GM12875 (cell line): ENCODE measurements around the gene ARL14.

Experiments used
- H3K4me3 ChIP-seq: one replicate; pipeline ENCODE4 v1.5.1; 2011; ENCODE audit warnings: low read depth, low read length, control low read depth
- TF ChIP-seq, protein P1 (sequence below): IDR thresholded peaks from 2 replicates; pipeline ENCODE4 v1.5.1; 2011; ENCODE audit warnings: low read depth, mild to moderate bottlenecking, control low read depth, inconsistent platforms, low read length, moderate library complexity, borderline replicate concordance; ENCODE audit not compliant: insufficient read depth

The ARL14 gene

DNA sequence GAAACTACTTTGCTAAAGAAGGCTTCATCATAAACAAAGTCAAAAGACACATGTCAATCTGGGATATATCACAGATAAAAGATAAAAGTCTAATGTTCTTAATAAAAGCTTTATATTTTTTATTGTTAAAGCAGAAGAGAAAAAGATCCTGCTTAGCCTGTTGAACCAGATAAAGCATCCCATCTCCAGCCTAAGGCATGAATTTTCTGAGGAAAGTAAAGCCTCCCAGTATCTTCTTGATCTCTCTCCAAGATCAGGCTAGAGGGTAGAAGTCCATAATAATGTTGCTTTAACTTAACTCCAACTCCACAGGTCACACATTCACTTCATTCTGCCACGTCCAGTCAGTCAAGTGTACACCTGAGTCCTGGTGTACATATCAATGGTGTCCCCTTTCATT is 14.2 kb downstream of the ARL14 start:
- TF ChIP-seq, protein P1, sequence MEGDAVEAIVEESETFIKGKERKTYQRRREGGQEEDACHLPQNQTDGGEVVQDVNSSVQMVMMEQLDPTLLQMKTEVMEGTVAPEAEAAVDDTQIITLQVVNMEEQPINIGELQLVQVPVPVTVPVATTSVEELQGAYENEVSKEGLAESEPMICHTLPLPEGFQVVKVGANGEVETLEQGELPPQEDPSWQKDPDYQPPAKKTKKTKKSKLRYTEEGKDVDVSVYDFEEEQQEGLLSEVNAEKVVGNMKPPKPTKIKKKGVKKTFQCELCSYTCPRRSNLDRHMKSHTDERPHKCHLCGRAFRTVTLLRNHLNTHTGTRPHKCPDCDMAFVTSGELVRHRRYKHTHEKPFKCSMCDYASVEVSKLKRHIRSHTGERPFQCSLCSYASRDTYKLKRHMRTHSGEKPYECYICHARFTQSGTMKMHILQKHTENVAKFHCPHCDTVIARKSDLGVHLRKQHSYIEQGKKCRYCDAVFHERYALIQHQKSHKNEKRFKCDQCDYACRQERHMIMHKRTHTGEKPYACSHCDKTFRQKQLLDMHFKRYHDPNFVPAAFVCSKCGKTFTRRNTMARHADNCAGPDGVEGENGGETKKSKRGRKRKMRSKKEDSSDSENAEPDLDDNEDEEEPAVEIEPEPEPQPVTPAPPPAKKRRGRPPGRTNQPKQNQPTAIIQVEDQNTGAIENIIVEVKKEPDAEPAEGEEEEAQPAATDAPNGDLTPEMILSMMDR = no peak
- no peak overlapping the region for H3K4me3 ChIP-seq

DNA sequence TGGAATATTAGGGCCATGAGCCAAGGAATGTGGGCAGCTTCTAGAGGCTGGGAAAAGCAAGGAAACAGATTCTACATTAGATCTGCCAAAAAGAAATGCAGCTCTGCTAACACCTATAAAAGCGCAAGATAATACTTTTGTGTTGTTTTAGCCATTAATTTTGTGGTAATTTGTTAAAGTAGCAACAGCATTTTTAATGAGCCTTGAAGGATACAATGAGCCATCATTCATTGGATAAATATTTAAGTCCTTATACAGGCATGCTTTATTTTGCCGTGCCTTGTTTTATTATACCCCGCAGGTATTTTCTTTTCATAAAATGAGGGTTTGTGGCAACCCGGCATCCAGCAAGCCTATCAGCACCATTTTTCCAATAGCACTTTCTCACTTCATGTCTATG is 15.0 kb downstream of the ARL14 start:
- H3K4me3 ChIP-seq = no peak overlapping the region
- TF ChIP-seq, protein P1 = no peak

DNA sequence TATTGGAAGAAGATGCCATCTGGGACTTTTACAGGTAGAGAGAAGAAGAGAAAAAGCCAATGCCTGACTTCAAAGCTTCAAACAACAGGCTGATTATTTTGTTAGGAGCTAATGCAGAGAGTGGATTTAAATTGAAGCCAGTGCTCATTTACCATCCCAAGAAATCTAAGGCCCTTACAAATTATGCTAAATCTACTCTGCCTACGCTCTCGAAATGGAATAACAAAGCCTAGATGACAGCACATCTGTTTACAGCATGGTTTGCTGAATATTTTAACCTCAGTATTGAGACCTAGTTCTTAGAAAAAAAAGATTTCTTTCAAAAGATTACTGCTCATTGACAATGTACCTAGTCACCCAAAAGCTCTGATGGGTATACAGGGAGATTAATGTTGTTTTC is 16.2 kb downstream of the ARL14 start:
- TF ChIP-seq, protein P1 = no peak
- H3K4me3 ChIP-seq = no peak overlapping the region

DNA sequence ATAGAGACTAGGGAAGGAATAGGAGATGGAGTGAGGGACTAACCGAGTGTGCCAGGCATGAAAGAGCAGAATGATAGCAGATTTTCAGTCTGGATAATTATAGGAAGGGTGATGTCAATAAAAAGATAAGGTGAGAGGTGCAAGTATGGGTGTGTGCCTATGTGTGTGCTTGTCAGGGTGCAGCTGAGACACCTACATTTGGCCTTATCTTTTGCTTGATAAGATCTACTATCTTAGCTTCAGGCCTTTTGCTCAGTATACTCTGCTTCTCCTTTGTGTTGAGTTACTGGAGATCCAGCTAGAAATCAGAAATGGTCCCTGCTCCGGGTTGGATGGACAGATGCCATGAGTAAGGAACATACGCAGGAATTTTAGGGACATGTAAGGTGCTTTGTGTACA is 17.4 kb downstream of the ARL14 start:
- TF ChIP-seq, protein P1 = no peak
- no peak overlapping the region for H3K4me3 ChIP-seq

DNA sequence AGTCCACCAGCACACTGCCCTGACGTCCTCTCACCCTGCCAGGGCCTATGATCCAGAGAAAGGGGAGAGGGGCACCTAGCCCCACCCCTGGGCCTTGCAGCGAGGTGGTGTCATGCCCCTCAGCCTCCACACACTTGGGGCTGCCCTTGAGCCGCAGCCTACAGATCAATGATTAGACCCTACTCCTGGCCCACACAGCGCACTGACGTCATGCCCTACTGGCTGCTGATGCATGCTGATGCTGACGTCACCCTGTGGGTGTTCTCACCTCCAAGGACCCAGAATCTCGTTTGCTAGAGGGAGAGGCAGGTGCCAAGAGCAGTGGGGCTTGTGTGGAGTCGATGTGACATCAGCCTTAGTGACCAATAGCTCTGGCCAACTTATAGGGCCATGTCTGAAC is 18.0 kb downstream of the ARL14 start:
- no peak overlapping the region for H3K4me3 ChIP-seq
- TF ChIP-seq, protein P1 = no peak

DNA sequence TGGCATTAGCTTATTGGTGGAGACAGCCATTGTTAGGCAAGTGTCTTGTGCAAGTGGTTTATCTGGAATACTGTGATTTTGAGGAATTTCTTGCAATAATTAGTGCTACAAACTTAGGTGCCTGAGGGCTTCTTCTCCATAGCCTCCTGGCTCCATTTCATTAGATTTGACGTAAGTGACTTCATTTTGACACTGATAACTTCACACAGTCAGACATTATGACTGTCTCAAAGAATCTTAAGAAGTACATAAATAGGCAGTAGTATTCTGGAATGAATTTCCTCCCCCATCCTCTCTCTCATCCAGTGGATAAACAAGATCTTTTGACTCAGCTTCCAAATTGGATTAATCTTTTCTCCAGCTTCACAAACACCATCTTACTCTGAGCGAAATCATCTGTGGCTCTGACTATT is 19.0 kb downstream of the ARL14 start:
- H3K4me3 ChIP-seq = no peak overlapping the region
- TF ChIP-seq, protein P1 = no peak

DNA sequence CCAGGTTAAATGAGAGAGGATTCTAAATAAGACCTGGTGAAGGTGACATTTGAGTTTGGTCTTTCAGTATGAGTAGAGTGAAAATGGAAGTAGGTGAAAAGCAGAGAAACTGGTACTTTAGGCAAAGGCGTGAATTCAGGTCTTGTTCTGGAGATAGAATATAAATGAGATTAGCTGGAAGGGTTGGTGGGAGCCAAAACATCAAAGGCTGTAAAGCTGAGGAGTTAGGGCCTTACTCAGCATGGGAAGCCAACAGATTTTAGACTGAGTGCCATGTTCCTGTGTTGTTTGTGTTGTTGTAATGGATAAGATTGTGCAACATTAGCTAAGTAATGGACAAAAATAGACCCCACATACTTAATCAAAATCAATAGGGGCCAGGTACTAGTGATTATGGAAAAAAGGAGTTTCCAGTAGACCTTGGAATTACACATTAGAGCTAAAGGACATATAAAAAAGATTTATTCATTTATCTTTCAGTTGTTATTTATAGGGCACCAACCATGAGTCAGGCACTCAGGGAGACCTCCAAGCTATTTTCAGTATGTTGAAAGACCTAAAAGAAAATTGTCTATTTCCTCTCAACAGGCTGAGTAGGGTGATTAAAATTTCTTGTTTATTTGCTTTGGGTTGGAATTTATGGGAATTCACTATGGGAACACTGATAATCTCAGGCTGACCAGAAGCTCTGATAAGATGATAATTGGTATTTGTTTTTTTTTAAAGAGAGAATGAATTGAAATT is 20.8 kb downstream of the ARL14 start:
- TF ChIP-seq, protein P1 = no peak
- H3K4me3 ChIP-seq = no peak overlapping the region
